Activated CD4-positive, alpha-beta T cell treated with anti-CD3 and anti-CD28 coated beads, Interleukin-2, amount 50 U/mL, for 24 hours (primary cell): ENCODE measurements around the gene PRLR.

ENCODE experiments used
- DNase-seq, 2 donors: peaks; one replicate each; pipeline ENCODE4 v3.0.0-alpha.2; 2020; ENCODE audit warnings: low read depth in 1 of 2, low spot score in 1 of 2

PRLR gene

GRCh38 chr5:35236770-35237169 lies 6.5 kb upstream of the PRLR start:
- DNase-seq: no peak

GRCh38 chr5:35233601-35234000 lies 3.3 kb upstream of the PRLR start:
- no peak for DNase-seq

DNA sequence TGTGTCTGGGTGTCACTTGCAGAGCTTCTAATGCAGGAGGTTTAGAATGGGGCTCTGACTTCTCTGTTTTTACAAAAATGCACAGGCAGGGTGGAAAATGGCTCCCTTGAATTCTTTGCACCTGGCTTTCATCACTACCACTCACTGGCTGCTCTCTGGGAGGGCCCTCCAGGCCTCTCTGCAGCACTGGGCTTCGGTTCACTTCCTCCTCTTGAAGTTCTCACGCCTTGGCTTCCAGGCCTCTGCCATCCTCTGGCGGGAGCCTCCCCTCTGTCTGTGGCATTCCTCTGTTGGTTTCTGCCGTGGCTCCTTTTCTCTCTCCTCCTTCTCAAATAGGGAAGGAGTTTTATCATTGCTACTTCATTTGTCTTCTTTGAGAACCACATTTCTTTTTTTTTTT lies 2.8 kb upstream of the PRLR start:
- DNase-seq: no peak

DNA sequence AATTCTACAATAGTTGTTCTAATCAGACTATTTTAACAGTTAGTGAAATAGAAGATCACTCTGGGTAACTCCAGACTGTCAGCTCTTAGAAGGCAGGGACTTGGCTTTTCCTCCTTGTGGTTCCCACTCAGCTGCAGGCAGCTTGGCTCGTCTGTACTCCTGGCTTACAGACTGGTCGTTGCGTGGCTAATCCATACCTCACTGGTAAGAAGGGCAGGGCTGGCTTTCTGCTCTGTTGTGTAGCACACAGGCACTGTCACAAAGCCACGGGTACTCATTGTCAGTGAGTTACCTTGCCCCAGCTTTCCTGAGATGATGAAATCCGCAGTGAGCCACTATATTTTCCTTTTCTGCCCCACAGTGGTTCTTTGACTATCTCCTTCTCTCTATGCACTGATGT lies 1.8 kb upstream of the PRLR start:
- DNase-seq: no peak

DNA sequence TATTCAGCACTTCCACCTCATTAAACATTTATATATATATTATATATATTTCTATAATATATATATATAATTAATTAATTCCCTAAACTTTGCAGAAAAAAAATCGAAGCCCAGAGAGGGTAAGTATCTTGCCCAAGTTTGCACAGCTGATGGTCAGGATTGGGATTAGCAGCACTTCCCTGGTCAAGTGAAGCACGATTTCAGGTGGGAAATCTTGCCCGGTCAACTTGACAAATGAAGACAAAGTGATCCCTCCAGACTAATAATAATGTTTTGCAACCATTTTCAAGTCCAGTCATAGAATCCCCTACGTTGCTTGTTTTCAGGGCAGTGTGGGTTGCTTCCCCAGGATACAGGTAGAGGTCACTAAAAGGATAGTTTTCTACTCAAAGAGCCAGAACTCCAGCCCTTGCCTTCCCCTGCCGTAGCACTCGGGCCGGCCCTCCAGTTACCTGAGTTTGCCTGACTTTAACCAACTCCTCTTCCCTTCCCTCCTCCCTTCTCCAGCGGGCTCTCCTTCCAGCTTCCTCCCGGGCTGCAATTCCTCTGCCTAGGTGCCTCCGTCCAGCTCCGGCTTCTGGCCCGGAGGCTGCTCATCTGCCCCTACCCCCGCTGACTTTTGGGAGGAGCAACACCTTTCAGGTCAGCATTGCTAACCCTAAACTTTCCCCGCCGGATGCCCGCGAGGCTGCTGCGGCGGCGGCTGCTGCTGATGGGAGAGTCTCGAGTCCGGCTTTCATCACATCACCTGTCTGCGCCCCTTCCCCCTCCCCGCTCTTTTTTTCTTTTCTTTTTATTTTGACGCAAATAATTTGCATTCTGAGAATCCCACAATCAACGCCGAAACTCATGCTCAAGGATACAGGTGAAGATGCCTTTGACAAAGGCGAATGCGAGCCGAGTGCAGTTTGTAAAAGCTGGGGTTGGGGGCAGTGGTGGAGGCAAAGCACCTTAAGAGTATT lies 930 bp downstream of the PRLR start:
- no peak for DNase-seq

- no peak for DNase-seq
Observed at GRCh38 chr5:35228310-35228709, 2.0 kb downstream of the PRLR start.

- no peak for DNase-seq
Observed at GRCh38 chr5:35227720-35228119, 2.6 kb downstream of the PRLR start.

DNA sequence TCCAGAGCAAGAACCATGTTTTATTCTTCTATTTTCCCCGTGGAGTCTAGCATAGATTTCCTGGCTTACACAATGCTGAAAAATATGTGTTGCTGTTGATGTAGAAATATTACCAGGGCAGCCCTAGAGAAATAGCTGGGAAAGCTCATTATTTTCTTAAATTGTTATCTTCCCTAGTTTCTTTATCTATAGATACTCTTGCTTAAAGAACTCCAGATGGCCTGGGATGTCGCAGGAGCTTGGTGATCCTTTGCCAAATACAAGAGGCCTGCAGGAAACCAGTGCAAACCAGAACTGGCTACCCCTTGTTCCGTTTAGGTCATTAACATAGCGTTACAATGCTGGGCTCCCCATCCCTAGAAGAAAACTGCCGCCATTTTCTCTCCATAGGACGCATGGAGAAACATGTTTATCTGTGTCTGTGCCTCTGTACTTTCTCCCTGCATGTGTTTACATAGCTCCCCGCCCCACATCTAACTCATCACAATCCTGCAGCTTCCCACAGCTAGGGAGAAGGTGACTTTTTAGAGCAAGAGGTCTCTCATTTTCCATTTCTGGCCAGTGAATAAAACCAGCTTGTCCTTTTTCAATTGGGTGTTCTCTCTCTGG lies 6.4 kb downstream of the PRLR start:
- DNase-seq: no peak

- DNase-seq: no peak
Observed at GRCh38 chr5:35220967-35221366, 9.3 kb downstream of the PRLR start.

DNA sequence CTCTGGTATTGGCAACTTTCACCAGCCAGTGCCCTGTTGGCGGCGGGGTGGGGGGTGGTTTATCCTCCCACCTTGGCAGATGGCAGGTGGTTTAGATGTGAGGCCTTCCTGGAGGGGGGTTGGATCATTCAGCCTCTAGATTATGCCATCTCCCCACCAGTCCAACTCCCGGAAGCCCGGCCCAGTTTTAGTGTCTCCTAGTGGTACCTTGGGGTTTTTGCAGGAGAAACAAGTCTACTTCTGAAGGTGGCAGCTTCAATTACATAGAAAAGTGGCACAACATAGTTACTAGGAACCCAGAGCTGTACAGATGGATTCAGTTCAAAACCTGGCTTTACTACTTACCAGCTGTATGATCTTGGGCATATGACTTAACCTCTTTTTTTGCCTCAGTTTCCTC lies 11.3 kb downstream of the PRLR start:
- no peak for DNase-seq

DNA sequence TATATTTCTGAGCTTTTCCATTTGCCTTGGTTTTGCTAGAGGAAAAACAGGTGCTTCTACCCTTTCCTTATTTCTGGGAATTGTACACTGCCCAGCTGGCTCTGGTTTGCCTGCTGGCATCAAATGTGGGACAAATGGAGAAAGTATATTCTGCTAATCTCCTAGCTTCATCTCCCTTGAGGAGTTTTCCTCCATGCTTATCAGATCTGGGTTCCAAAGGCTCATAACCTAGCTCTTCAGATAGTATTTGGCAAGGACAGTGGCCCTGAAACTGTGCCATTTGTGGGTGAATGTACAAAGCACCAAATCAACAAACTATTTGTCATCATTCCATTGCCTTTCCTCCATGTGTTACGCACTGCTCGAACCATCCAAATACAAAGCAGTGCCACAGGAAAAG lies 16.2 kb downstream of the PRLR start:
- DNase-seq: no peak

DNA sequence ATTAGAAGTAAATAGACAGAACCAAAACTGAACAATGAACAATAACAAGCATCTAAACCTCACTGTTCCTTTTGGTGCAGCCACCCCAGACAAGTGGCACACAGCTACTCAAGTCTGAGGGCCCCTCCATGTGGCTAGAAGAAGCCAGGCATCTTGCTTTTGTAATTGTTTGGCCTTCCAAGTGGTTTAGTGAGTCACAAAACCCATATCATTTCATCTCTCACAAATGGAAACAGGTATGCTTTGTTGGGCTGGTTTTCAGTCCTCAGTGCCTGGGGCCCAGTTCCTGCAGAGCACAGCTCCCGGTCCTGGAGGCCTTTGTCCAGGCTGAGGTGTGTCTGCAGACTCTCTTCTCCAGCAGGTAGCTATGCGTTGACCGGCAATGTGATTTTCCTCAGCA lies 16.7 kb downstream of the PRLR start:
- no peak for DNase-seq

- no peak for DNase-seq
Observed at GRCh38 chr5:35212122-35212982, 17.9 kb downstream of the PRLR start.

GRCh38 chr5:35209862-35210261 lies 20.4 kb downstream of the PRLR start:
- no peak for DNase-seq

DNA sequence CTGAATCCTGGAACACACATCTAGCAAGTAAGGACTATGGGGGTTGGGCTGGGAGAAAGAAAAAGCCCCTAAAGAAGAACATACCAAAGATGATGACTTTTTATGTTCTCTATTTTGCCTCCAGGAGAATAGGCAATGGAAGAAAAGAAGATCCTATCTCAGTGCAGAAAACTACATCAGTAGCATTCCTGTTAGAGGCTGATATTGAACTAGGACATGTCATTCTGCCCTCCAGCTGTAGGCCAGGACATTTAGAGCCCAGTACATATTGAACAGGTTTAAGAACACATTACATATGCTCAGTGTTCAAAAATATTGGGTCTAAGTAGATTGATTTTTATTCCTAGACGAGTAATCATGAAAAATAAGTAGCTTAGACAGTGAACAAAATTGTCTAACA lies 24.7 kb downstream of the PRLR start:
- no peak for DNase-seq

DNA sequence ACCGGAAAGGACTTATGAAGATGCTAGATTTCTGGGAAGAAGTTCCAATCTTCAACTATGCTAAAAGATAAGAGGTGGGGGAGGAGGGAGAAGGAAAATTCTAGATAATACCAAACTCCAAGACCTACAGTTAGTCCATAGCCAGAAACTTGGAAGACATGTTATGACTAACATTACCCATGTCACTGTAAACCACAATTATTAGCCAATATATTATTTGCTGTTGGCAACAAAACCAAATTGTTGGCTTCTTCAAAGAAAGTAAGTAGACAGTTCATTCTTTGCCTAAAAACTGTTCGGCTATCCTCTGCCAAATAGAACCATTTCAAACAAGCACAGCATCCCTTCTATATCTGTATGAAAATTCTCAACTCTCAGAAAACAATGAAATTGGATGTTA lies 25.1 kb downstream of the PRLR start:
- DNase-seq: no peak

- no peak for DNase-seq
Observed at GRCh38 chr5:35203403-35203802, 26.9 kb downstream of the PRLR start.

DNA sequence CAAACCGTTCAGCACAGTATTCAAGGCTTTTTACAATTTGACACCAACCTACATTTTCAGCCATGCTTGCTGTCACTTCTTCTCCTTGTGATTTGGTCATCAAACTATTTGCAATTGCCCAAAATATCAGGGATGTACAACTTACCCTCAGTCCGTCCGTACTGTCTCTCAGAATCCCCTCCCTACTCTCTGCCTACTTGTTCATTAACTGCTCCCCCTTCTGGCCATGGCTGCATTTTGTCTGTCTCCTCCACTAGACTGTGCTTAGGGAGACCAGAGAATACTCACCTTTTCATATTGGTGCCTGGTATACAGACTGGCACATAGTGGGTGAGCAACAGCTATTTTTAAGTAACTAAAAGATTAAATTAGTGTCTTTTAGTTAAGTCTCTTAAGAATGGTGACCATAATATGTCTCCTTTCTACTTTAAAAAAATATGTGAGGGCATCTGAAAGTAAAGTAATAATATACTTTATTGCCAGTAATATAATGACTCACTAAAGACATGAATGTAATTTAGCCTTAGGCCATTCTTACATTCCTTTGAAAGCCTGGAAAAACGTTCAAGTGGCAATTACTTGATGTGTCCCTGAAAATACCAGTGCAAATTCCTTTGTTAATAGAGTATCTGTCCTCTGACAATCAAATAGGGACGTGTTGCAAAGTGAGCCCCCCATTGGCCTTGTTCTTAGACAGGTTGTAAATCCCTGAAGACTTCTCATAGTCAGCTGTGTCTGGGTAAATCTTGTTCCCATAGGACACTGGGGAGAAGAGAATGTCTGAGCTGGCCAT lies 27.8 kb downstream of the PRLR start:
- peak in 1 of 2 donors; percentile 17 for DNase-seq

DNA sequence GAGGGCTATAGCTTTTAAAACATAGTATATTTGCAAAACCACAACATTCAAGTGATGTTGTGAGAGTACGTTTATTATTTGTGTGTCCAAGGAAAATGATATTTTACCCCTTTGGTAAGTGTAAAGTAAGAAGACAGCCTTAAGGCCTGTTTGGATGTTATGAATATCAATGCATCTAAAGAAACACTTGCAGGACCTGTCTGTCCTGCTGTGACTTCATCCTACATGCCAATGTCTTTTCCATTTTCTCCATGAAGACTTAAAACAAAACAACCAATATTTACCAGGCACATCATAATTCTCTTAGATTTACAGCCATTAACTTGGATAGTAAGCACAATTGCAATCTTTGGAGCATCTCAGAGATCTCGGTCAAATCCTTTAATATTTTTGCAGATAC lies 29.0 kb downstream of the PRLR start:
- DNase-seq: no peak

DNA sequence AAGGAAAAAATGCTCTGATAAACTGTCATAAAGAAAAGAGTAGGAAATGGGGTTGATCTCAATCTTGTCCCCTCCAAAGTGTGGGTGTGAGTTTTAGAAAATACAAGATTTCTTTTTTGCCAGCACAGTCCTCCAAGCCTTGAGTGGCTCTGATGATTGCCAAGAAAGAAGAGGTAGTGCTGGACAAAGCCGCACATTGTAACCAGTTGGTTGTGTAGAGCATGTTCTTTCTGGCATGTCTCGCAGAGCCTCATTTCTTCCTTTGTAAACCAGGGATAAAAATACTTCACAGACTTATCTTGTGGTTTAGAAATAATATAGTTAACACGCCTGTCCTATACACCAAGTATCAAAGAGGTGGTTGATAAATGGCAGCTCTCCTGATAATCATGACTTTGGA lies 30.4 kb downstream of the PRLR start:
- no peak for DNase-seq

DNA sequence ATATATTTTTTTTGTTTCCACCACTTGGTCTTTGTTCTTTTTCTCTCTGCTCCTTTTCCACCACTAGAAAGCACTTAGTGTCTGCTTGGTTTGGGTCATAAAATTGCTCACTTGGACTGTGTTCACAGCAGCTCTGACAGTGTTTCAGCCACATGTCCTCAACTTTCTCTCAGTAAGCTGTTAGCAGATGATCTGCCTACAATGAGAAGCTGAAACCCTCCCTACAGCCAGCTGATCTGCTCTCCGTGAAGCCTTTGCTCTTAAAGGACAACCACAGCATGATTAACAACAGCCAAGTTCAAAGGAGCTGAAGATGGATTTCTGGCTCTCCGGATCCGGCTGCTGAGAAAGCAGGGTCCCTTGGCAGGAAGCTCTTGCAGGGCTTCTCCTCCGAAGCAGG lies 31.6 kb downstream of the PRLR start:
- DNase-seq: no peak
